Testis (tissue), 2 donors: ENCODE measurements around the gene RAB5A.

Source experiments
- POLR2A ChIP-seq: fragments of 450-650 bp; IDR thresholded peaks from one replicate; pipeline ENCODE4 v1.6.1; 2017; ENCODE audit warnings: antibody characterized with exemption, mild to moderate bottlenecking, moderate library complexity
- TF ChIP-seq, protein P1 (sequence below), 3 experiments: fragments of 450-650 bp in 2 of 3; fragments of 200-600 bp in 1 of 3; sonication (generic) in 1 of 3; IDR thresholded peaks; one replicate each; pipeline ENCODE4 v1.5.1; 2016 to 2019; ENCODE audit warnings: antibody characterized with exemption in 3 of 3, mild to moderate bottlenecking in 2 of 3, moderate library complexity in 1 of 3

GRCh38 chr3:19959505-19959904 is 12.6 kb downstream of the RAB5A start:
- no peak for TF ChIP-seq POLR2A
- TF ChIP-seq, protein P1, sequence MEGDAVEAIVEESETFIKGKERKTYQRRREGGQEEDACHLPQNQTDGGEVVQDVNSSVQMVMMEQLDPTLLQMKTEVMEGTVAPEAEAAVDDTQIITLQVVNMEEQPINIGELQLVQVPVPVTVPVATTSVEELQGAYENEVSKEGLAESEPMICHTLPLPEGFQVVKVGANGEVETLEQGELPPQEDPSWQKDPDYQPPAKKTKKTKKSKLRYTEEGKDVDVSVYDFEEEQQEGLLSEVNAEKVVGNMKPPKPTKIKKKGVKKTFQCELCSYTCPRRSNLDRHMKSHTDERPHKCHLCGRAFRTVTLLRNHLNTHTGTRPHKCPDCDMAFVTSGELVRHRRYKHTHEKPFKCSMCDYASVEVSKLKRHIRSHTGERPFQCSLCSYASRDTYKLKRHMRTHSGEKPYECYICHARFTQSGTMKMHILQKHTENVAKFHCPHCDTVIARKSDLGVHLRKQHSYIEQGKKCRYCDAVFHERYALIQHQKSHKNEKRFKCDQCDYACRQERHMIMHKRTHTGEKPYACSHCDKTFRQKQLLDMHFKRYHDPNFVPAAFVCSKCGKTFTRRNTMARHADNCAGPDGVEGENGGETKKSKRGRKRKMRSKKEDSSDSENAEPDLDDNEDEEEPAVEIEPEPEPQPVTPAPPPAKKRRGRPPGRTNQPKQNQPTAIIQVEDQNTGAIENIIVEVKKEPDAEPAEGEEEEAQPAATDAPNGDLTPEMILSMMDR (IDR thresholded peaks at IDR 0.05), result no peak
